Activated T-cell treated with anti-CD3 and anti-CD28 coated beads, Interleukin-2, amount 50 U/mL, for 1 hour (primary cell): ENCODE data around the gene GABPB2.

Source experiments
- DNase-seq: peaks from one replicate; pipeline ENCODE4 v3.0.0-alpha.2; 2020

Gene GABPB2

GRCh38 chr1:151166505-151166956, 96.0 kb downstream of the GABPB2 start:
- no peak for DNase-seq

- no peak for DNase-seq
These were observed 96.6 kb downstream of the GABPB2 start for GRCh38 chr1:151167116-151167515.

GRCh38 chr1:151171190-151171589, 100.6 kb downstream of the GABPB2 start:
- DNase-seq, result no peak
